Right lobe of liver (tissue), 6 donors: ENCODE measurements around the gene HDGFL1. TPM values are rescaled to one million over a fixed set of nuclear protein-coding genes. Genes with fewer than 3 reads are reported as not detected.

ENCODE experiments used
- ATAC-seq, 4 donors: fragments of 200-7000 bp; cut with Tn5 transposase; one replicate each; pipeline ENCODE4 v1.9.1; 2020; ENCODE audit warnings: mild to moderate bottlenecking in 4 of 4, moderate library complexity in 4 of 4
- DNase-seq, 3 donors: peaks; one replicate each; pipeline ENCODE4 v3.0.0-alpha.2; 2020
- H3K27ac ChIP-seq, 3 donors: fragments of 200-600 bp; one replicate each; pipeline ENCODE4 v1.8.0; 2022
- H3K27me3 ChIP-seq, 2 donors: fragments of 200-600 bp; one replicate each; pipeline ENCODE4 v1.8.0; 2022
- H3K36me3 ChIP-seq, 4 donors: fragments of 200-600 bp; sonication (generic) in 1 of 4; one replicate each; pipeline versions ENCODE4 v1.5.1 to v1.8.0; 2017 to 2022; ENCODE audit warnings: control low read depth in 1 of 4
- H3K4me1 ChIP-seq, 4 donors: fragments of 200-600 bp; sonication (generic) in 1 of 4; one replicate each; pipeline versions ENCODE4 v1.5.1 to v1.8.0; 2017 to 2022; ENCODE audit warnings: control low read depth in 1 of 4
- H3K4me3 ChIP-seq, 3 donors: fragments of 200-600 bp; one replicate each; pipeline ENCODE4 v1.8.0; 2022
- H3K9me3 ChIP-seq, 4 donors: fragments of 200-600 bp; sonication (generic) in 1 of 4; one replicate each; pipeline versions ENCODE4 v1.5.1 to v1.8.0; 2017 to 2022; ENCODE audit warnings: control low read depth in 1 of 4
- POLR2A ChIP-seq: fragments of 450-650 bp; IDR thresholded peaks from one replicate; pipeline ENCODE4 v1.6.1; 2017; ENCODE audit warnings: antibody characterized with exemption, mild to moderate bottlenecking
- WGBS: methylation state at CpG from one replicate; pipeline ENCODE4 v1.1.6; 2018; ENCODE audit warnings: low coverage, low lambda C conversion rate; ENCODE audit not compliant: insufficient coverage; ENCODE audit errors: missing lambda C conversion rate; 5-methylcytosine and 5-hydroxymethylcytosine counted together
- intact Hi-C, 2 donors: fragments of 100-400 bp; cut with DNase I; formaldehyde crosslinking; loops; one replicate each; pipeline versions ENCODE4 v1.11.2 to v1.14.1; 2022
- total RNA-seq, 6 experiments: library from RNA; depleted of rRNA in 2 of 6; stranded (reverse); fragments of >200 nt in 2 of 6; fragmentation: NEBNext Ultra II Directional in 3 of 6; extraction: Animal tissue kit (Norgen Biotek cat#: 25700) in 3 of 6; gene quantifications; one replicate each; pipeline versions ENCODE4 v1.1.0 to v1.2.4, GENCODE V29; 2016 to 2023
- TF ChIP-seq, protein P1 (sequence below), 4 donors: fragments of 200-600 bp in 3 of 4; fragments of 450-650 bp in 1 of 4; IDR thresholded peaks; one replicate each; pipeline versions ENCODE4 v1.5.1 to v1.8.0; 2016 to 2022; ENCODE audit warnings: antibody characterized with exemption in 4 of 4, mild to moderate bottlenecking in 2 of 4
- donor health status: DM: no; HTN: yes; CAD: no.
- donor health status: DM: no; HTN: no; CAD: no.
- donor health status: DM: no; HTN: no; CAD: no.
- donor health status: DM: no; HTN: yes; CAD: no.
- donor health status: DM: no; HTN: yes; CAD: no.

The HDGFL1 gene
- total RNA-seq, 6 experiments from 2014 or later, result not detected

DNA sequence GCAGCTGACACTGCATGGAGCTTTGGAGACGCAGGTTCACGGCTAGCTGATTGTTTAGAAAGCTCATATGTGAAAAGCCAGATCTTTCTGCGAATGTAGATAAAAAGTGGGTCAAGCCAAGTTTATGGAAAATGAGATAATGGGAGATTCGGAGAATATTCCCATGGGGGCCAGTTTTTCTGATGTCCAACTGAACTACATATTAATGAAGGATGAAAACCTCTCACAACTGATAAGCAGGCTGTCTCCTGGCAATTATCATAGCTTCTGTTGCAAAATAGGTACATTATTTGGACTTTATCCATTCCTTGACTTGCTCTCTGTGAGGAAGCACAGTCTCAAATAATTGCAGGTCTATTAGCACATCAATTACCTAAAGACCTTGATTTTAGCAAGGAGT lies 21.1 kb downstream of the HDGFL1 start:
- H3K27me3 ChIP-seq, result no peaks in the 10 kb centered on the region

GRCh38 chr6:22593895-22594294 lies 24.5 kb downstream of the HDGFL1 start:
- H3K9me3 ChIP-seq, result no peaks in the 10 kb centered on the region
- no peak overlapping the region for H3K27ac ChIP-seq
- TF ChIP-seq, protein P1, sequence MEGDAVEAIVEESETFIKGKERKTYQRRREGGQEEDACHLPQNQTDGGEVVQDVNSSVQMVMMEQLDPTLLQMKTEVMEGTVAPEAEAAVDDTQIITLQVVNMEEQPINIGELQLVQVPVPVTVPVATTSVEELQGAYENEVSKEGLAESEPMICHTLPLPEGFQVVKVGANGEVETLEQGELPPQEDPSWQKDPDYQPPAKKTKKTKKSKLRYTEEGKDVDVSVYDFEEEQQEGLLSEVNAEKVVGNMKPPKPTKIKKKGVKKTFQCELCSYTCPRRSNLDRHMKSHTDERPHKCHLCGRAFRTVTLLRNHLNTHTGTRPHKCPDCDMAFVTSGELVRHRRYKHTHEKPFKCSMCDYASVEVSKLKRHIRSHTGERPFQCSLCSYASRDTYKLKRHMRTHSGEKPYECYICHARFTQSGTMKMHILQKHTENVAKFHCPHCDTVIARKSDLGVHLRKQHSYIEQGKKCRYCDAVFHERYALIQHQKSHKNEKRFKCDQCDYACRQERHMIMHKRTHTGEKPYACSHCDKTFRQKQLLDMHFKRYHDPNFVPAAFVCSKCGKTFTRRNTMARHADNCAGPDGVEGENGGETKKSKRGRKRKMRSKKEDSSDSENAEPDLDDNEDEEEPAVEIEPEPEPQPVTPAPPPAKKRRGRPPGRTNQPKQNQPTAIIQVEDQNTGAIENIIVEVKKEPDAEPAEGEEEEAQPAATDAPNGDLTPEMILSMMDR (IDR thresholded peaks at IDR 0.05), result no peak
- TF ChIP-seq POLR2A, result no peak
- H3K4me1 ChIP-seq, result no peaks in the 10 kb centered on the region
- no peaks in the 10 kb centered on the region for H3K36me3 ChIP-seq
- H3K4me3 ChIP-seq, result no peak overlapping the region
- ATAC-seq, result no peak
- intact Hi-C loops, result no loop called here
- no peak for DNase-seq
- H3K27me3 ChIP-seq, result no peaks in the 10 kb centered on the region
- WGBS, result 41% methylated on average over 3 of the region's 3 CpGs

More for the DNA sequence above, 21.1 kb downstream of the HDGFL1 start:
- H3K27ac ChIP-seq, result no peak overlapping the region
- ATAC-seq (no peak), DNase-seq (no peak)
- no peak for TF ChIP-seq POLR2A
- TF ChIP-seq, protein P1 (IDR thresholded peaks at IDR 0.05), result no peak
- H3K9me3 ChIP-seq, result no peaks in the 10 kb centered on the region
- H3K36me3 ChIP-seq, result no peaks in the 10 kb centered on the region
- intact Hi-C loops, result no loop called here
- H3K4me1 ChIP-seq, result no peaks in the 10 kb centered on the region
- WGBS, result 45% methylated on average over 4 of the region's 4 CpGs
- no peak overlapping the region for H3K4me3 ChIP-seq

DNA sequence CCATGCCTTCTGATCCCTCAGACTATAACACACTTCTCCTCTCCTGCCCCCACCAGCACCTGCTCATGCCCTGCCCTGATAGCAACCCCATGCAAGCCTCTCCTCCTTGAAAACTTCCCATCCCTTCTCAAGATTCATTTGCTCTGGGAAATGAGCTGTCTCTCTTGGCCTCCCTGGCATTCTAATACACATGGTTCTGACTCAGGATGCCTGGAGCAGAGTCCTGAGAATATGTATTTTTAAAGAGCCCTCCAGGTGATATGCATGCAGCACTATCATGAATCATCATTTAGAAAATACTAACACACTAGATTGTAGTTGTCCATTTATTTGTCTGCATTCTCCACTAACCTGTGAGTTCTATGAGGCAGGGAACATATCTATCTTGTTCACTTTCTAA lies 26.6 kb downstream of the HDGFL1 start:
- Histone ChIP-seq H3K27ac (no peak overlapping the region), H3K9me3 (no peaks in the 10 kb centered on the region), H3K36me3 (no peaks in the 10 kb centered on the region), H3K4me1 (no peaks in the 10 kb centered on the region), H3K4me3 (no peak overlapping the region), H3K27me3 (no peaks in the 10 kb centered on the region)
- no peak for DNase-seq
- TF ChIP-seq, protein P1 (IDR thresholded peaks at IDR 0.05), result no peak
- TF ChIP-seq POLR2A, result no peak
- intact Hi-C loops, result no loop called here
- no peak for ATAC-seq

DNA sequence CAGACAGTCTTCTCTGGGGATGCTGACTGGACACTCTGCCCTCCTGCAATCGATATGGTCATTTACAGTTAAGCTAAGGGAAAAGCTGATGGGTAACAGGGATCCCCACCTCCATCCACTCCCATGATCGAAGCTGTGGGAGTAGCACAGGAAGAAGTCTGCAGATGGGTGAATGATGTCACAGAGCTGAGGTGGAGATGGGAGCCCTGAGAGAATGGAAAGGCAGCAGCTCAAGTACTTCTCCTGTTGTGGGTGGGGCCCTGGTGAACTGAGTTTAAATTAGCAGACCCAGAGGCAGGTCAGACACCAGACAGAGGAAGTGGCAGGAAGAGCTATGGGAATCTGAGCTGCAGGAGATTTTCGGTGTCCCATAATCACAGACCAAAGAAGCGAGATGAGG lies 29.0 kb downstream of the HDGFL1 start:
- no peaks in the 10 kb centered on the region for H3K36me3 ChIP-seq
- no peak overlapping the region for H3K27ac ChIP-seq
- intact Hi-C loops, result no loop called here
- no peak overlapping the region for H3K4me3 ChIP-seq
- H3K27me3 ChIP-seq, result no peaks in the 10 kb centered on the region
- ATAC-seq (no peak), DNase-seq (no peak)
- TF ChIP-seq POLR2A, result no peak
- TF ChIP-seq, protein P1 (IDR thresholded peaks at IDR 0.05), result no peak
- H3K4me1 ChIP-seq, result no peaks in the 10 kb centered on the region
- no peaks in the 10 kb centered on the region for H3K9me3 ChIP-seq
- 64% methylated on average over 4 of the region's 4 CpGs for WGBS

GRCh38 chr6:22600059-22600458 lies 30.7 kb downstream of the HDGFL1 start:
- WGBS, result 66% methylated on average over 4 of the region's 4 CpGs
- no peaks in the 10 kb centered on the region for H3K4me1 ChIP-seq
- ATAC-seq, result no peak

More at GRCh38 chr6:22600059-22600458, 30.7 kb downstream of the HDGFL1 start:
- TF ChIP-seq POLR2A, result no peak
- TF ChIP-seq, protein P1 (IDR thresholded peaks at IDR 0.05), result no peak
- Histone ChIP-seq H3K36me3 (no peaks in the 10 kb centered on the region), H3K27me3 (no peaks in the 10 kb centered on the region), H3K27ac (no peak overlapping the region), H3K4me3 (no peak overlapping the region), H3K9me3 (no peaks in the 10 kb centered on the region)
- intact Hi-C loops, result no loop called here
- DNase-seq, result no peak
